AG20443 (cell line): ENCODE measurements around the gene ATP7A.
"Not testable (repeated sequence)": the region's sequence is repeated elsewhere in the genome, so short reads cannot be mapped to it uniquely, and the experiment has no call there.

Source experiments
- DNase-seq: peaks from one replicate; pipeline ENCODE4 v3.0.0; 2012; ENCODE audit warnings: low spot score, mixed read lengths

Gene ATP7A

GRCh38 chrX:78037881-78038280 is 127.4 kb downstream of the ATP7A start:
- DNase-seq = no peak

- no peak for DNase-seq
Observed at GRCh38 chrX:78042601-78043000, 132.1 kb downstream of the ATP7A start.

GRCh38 chrX:78046362-78046761 is 135.9 kb downstream of the ATP7A start:
- DNase-seq = no peak

GRCh38 chrX:78048052-78048451 is 137.6 kb downstream of the ATP7A start:
- DNase-seq = no peak

GRCh38 chrX:78063687-78064086 is 153.2 kb downstream of the ATP7A start:
- no peak for DNase-seq

GRCh38 chrX:78064152-78064551 is 153.7 kb downstream of the ATP7A start:
- no peak for DNase-seq

- DNase-seq = peak; percentile 62
Observed at GRCh38 chrX:78064698-78065601, 154.5 kb downstream of the ATP7A start.

- no peak for DNase-seq
Observed at GRCh38 chrX:78066110-78066509, 155.6 kb downstream of the ATP7A start.

GRCh38 chrX:78071331-78071730 is 160.8 kb downstream of the ATP7A start:
- no peak for DNase-seq

- DNase-seq = not testable (repeated sequence)
Observed at GRCh38 chrX:78073147-78074077, 162.9 kb downstream of the ATP7A start.

GRCh38 chrX:78074088-78074487 is 163.6 kb downstream of the ATP7A start:
- DNase-seq = no peak

GRCh38 chrX:78075787-78076389 is 165.4 kb downstream of the ATP7A start:
- no peak for DNase-seq

- DNase-seq = not testable (repeated sequence)
Observed at GRCh38 chrX:78081413-78081812, 170.9 kb downstream of the ATP7A start.

- DNase-seq = peak; percentile 9
Observed at GRCh38 chrX:78092296-78092695, 181.8 kb downstream of the ATP7A start.

- DNase-seq = no peak
Observed at GRCh38 chrX:78098108-78098507, 187.6 kb downstream of the ATP7A start.
